ENCODE results near the gene ZFHX2. TPM values are rescaled to one million over a fixed set of nuclear protein-coding genes. Genes with fewer than 3 reads are reported as not detected.
A peak's percentile ranks its signal among the peaks of the same experiment; 100 is the strongest.

Gene ZFHX2
- total RNA-seq, 1 experiment from 2014 or later: 19.4 TPM

DNA sequence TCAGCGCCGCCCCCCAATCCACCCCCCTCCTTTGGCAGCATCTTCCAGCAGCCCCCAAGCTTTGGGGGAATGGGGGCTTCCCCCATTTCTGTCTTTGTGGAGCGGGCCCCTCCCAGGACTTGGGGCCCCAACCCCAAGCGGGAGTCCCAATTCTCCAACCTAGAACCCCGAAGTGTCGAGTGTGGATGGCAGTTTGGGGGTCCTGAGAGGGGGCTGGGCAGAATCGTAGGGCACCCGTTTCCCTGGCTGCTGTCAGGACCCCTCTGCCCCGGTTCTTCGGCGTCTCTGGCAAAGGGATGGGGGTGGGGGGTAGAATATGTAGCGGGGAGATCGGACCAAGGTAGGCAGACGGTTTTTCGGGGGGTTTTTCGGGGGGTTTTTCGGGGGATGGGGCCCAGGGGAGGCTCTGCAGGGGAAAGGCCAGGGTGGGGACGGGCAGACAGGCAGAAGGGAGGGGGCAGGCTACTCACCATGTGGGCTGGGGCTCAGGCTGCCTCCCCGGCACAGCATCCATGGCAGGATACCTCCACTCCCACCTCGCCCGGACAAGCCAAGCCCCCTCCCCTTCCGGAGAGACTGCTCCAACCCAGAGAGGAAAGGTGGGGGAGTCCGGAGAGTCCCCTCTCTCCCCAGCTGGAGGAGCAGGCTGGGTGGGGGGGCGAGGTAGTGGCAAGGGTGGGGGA, 26.3 kb upstream of the ZFHX2 start:
- Mint-ChIP-seq H3K4me3 (peak overlapping the region; percentile 57 to 93), H3K36me3 (ENCODE audit: insufficient read depth in 1 of 3, low read depth in 3 of 3) (peaks cover 0 to 24% (median 16%) of the 10 kb centered on the region in 3 experiments; a peak in 5 of 7 replicates)
- DNase-seq: peak; percentile 66

More for the DNA sequence above, 26.3 kb upstream of the ZFHX2 start:
- Histone ChIP-seq H3T11ph (ENCODE audit: low read length) (no peak overlapping the region), H3K4ac (ENCODE audit: low read depth, low read length) (no peak overlapping the region), H3K23ac (ENCODE audit: insufficient read length, low read depth, low read length) (no peak overlapping the region), H3K18ac (ENCODE audit: insufficient read length, low read depth, low read length) (no peak overlapping the region), H3K4me1 (ENCODE audit: insufficient read depth, low read length) (peaks cover 3% of the 10 kb centered on the region; the same call in 1 of the 2 replicates), H2AK5ac (ENCODE audit: insufficient read length, low read length) (no peak overlapping the region), H3K79me1 (ENCODE audit: insufficient read depth, low read depth, low read length, poor library complexity, severe bottlenecking) (no peaks in the 10 kb centered on the region), H2AFZ (ENCODE audit: low read length) (no peak overlapping the region), H2BK12ac (ENCODE audit: insufficient read length, low read depth, low read length) (no peak overlapping the region), H3K27me3 (ENCODE audit: insufficient read depth, low read length) (peaks cover 7% of the 10 kb centered on the region; the same call in 1 of the 2 replicates), H4K20me1 (ENCODE audit: control insufficient read depth, insufficient read depth, insufficient read length) (peaks cover 5% of the 10 kb centered on the region), H2BK20ac (ENCODE audit: low read depth, low read length, poor library complexity, severe bottlenecking) (no peak overlapping the region), H4K8ac (replicated peaks; ENCODE audit: insufficient read length, low read depth, low read length) (no peak overlapping the region), H4K5ac (ENCODE audit: insufficient read length, low read depth, low read length) (no peak overlapping the region), H3K9ac (ENCODE audit: extremely low read depth, insufficient read length, low read length) (no peak overlapping the region), H3K4me2 (ENCODE audit: insufficient read depth, insufficient read length, low read length) (peak overlapping the region; percentile 88), H4K91ac (ENCODE audit: insufficient read length, low read depth, low read length) (no peak overlapping the region), H2BK120ac (ENCODE audit: low read depth, low read length, poor library complexity, severe bottlenecking) (no peak overlapping the region), H3K56ac (ENCODE audit: insufficient read length, low read depth, low read length) (no peak overlapping the region), H3K14ac (ENCODE audit: insufficient read depth, low read length) (no peak overlapping the region), H3K23me2 (ENCODE audit: insufficient read length, low read depth, low read length, poor library complexity, severe bottlenecking) (peaks cover 33% of the 10 kb centered on the region), H3K79me2 (ENCODE audit: insufficient read depth, low read length) (no peaks in the 10 kb centered on the region), H3K9me3 (ENCODE audit: control insufficient read depth, low read depth, low read length) (no peaks in the 10 kb centered on the region), H3K27ac (ENCODE audit: insufficient read length, low read depth, low read length) (no peak overlapping the region), H2BK15ac (ENCODE audit: low read depth, low read length) (no peak overlapping the region), H2BK5ac (ENCODE audit: insufficient read length, low read length) (no peak overlapping the region)
- H3K27ac Mint-ChIP-seq: peak overlapping the region in 1 of 3 experiments; percentile 92; a peak in 2 of 7 replicates
- WGBS (ENCODE audit: extremely low coverage, insufficient read length, low lambda C conversion rate): no CpG with 5 or more reads among the region's 24 CpGs
- no peaks in the 10 kb centered on the region; a peak in 1 of 5 replicates for H3K9me3 Mint-ChIP-seq
- peaks cover 71% of the 10 kb centered on the region for H3K27me3 Mint-ChIP-seq (ENCODE audit: low read depth)
- TF ChIP-seq, protein P1, sequence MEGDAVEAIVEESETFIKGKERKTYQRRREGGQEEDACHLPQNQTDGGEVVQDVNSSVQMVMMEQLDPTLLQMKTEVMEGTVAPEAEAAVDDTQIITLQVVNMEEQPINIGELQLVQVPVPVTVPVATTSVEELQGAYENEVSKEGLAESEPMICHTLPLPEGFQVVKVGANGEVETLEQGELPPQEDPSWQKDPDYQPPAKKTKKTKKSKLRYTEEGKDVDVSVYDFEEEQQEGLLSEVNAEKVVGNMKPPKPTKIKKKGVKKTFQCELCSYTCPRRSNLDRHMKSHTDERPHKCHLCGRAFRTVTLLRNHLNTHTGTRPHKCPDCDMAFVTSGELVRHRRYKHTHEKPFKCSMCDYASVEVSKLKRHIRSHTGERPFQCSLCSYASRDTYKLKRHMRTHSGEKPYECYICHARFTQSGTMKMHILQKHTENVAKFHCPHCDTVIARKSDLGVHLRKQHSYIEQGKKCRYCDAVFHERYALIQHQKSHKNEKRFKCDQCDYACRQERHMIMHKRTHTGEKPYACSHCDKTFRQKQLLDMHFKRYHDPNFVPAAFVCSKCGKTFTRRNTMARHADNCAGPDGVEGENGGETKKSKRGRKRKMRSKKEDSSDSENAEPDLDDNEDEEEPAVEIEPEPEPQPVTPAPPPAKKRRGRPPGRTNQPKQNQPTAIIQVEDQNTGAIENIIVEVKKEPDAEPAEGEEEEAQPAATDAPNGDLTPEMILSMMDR (conservative IDR thresholded peaks at IDR 0.05): no peak
- peaks cover 20 to 39% of the 10 kb centered on the region in 2 experiments for H3K4me1 Mint-ChIP-seq

All from H9 (cell line).